GM12872 (cell line): ENCODE measurements around the gene STRA6.

Experiments used
- CTCF ChIP-seq: IDR thresholded peaks from 3 replicates; pipeline ENCODE4 v1.5.1; 2011; ENCODE audit warnings: low read depth, mild to moderate bottlenecking, low read length, moderate library complexity; ENCODE audit not compliant: insufficient read depth

The STRA6 gene

GRCh38 chr15:74158855-74159650 lies 43.5 kb downstream of the STRA6 start:
- no peak for TF ChIP-seq CTCF

- no peak for TF ChIP-seq CTCF
Measured at GRCh38 chr15:74157868-74158827, 44.4 kb downstream of the STRA6 start.

GRCh38 chr15:74156678-74157411 lies 45.7 kb downstream of the STRA6 start:
- TF ChIP-seq CTCF = no peak

GRCh38 chr15:74155766-74156417 lies 46.7 kb downstream of the STRA6 start:
- TF ChIP-seq CTCF = no peak

- no peak for TF ChIP-seq CTCF
Measured at GRCh38 chr15:74147051-74147450, 55.5 kb downstream of the STRA6 start.

GRCh38 chr15:74146277-74146800 lies 56.2 kb downstream of the STRA6 start:
- TF ChIP-seq CTCF = no peak
